Neural crest cell (in vitro differentiated cells): ENCODE data around the gene EVI5. TPM values are rescaled to one million over a fixed set of nuclear protein-coding genes. Genes with fewer than 3 reads are reported as not detected.
A peak's percentile ranks its signal among the peaks of the same experiment; 100 is the strongest.

Experiments
- DNase-seq: peaks from one replicate; pipeline ENCODE4 v3.0.0; 2021; ENCODE audit warnings: low read depth, mixed read lengths, low spot score
- H3K27ac Mint-ChIP-seq: one replicate; pipeline ENCODE4 v1.8.0; 2021; ENCODE audit warnings: mild to moderate bottlenecking, mixed read lengths; ENCODE audit not compliant: unreplicated experiment
- H3K27me3 Mint-ChIP-seq: 2 replicates; pipeline ENCODE4 v1.8.0; 2021; ENCODE audit warnings: low read depth, mild to moderate bottlenecking, mixed read lengths
- H3K36me3 Mint-ChIP-seq: 2 replicates; pipeline ENCODE4 v1.8.0; 2021; ENCODE audit warnings: low read depth, mild to moderate bottlenecking, mixed read lengths
- H3K4me1 Mint-ChIP-seq: 2 replicates; pipeline ENCODE4 v1.8.0; 2021; ENCODE audit warnings: mixed read lengths
- H3K4me3 Mint-ChIP-seq: one replicate; pipeline ENCODE4 v1.8.0; 2021; ENCODE audit warnings: mild to moderate bottlenecking, mixed read lengths
- H3K9me3 Mint-ChIP-seq: 2 replicates; pipeline ENCODE4 v1.8.0; 2021; ENCODE audit warnings: mixed read lengths
- total RNA-seq: library from RNA; stranded (reverse); gene quantifications from 2 replicates; pipeline ENCODE4 v1.2.1, GENCODE V29; 2021
- TF ChIP-seq, protein P1 (sequence below): fragments of 200-600 bp; sonication (generic); conservative IDR thresholded peaks from 2 replicates; pipeline ENCODE4 v1.5.0; 2021; ENCODE audit warnings: antibody characterized with exemption, mild to moderate bottlenecking

EVI5 gene
- total RNA-seq, 1 donor from 2014 or later: 24.7 TPM

DNA sequence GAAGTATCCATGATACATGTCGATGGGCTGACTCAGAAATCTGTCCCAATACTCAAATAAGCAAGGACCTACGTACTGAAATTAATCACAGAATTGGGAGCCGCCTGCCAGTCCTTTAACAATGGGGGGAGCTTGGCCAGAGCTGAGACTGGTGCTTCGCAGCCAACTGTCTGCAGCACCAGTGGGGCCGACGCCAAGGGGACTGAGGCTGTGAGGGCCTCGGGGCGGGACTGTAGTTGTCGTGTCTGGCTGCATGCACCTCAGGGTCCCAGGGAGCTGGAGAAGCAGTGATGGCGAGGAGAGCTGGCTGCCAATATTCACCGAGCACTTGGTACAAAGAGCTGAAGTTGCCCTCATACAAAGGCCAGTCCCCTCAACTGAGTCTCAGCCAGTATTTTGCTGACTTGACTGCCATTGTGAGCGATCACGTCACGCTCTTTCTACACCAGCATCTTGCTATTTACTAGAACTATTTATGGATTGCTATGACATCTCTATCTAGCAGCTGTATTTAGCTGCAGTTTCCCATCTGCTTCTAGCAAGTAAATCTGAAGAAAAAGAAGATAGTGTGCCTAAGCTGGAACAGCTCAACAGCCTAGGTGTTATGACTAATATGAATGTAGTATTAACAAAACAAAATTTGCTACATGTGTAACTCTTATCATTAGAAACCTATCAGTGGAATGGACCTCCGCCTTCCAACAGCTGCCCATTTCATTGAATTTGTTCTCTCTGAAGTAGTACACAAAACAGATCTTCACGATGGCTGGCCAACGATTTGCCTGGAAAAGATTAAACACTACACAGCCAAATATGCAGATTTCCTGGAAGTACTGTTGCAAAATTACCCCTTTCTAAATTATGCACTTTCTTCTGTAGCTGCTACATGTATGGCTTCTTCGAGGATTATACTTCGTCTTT is 29.1 kb downstream of the EVI5 start:
- TF ChIP-seq, protein P1, sequence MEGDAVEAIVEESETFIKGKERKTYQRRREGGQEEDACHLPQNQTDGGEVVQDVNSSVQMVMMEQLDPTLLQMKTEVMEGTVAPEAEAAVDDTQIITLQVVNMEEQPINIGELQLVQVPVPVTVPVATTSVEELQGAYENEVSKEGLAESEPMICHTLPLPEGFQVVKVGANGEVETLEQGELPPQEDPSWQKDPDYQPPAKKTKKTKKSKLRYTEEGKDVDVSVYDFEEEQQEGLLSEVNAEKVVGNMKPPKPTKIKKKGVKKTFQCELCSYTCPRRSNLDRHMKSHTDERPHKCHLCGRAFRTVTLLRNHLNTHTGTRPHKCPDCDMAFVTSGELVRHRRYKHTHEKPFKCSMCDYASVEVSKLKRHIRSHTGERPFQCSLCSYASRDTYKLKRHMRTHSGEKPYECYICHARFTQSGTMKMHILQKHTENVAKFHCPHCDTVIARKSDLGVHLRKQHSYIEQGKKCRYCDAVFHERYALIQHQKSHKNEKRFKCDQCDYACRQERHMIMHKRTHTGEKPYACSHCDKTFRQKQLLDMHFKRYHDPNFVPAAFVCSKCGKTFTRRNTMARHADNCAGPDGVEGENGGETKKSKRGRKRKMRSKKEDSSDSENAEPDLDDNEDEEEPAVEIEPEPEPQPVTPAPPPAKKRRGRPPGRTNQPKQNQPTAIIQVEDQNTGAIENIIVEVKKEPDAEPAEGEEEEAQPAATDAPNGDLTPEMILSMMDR: no peak
- H3K4me3 Mint-ChIP-seq: no peak overlapping the region
- H3K36me3 Mint-ChIP-seq: no peaks in the 10 kb centered on the region
- DNase-seq: no peak
- no peaks in the 10 kb centered on the region for H3K27me3 Mint-ChIP-seq
- H3K4me1 Mint-ChIP-seq: peaks cover 17% of the 10 kb centered on the region
- no peaks in the 10 kb centered on the region for H3K9me3 Mint-ChIP-seq
- no peak overlapping the region for H3K27ac Mint-ChIP-seq

- Mint-ChIP-seq H3K4me1 (peaks cover 17% of the 10 kb centered on the region), H3K27me3 (no peaks in the 10 kb centered on the region)
These were observed 30.2 kb downstream of the EVI5 start for GRCh38 chr1:92754719-92755050.

DNA sequence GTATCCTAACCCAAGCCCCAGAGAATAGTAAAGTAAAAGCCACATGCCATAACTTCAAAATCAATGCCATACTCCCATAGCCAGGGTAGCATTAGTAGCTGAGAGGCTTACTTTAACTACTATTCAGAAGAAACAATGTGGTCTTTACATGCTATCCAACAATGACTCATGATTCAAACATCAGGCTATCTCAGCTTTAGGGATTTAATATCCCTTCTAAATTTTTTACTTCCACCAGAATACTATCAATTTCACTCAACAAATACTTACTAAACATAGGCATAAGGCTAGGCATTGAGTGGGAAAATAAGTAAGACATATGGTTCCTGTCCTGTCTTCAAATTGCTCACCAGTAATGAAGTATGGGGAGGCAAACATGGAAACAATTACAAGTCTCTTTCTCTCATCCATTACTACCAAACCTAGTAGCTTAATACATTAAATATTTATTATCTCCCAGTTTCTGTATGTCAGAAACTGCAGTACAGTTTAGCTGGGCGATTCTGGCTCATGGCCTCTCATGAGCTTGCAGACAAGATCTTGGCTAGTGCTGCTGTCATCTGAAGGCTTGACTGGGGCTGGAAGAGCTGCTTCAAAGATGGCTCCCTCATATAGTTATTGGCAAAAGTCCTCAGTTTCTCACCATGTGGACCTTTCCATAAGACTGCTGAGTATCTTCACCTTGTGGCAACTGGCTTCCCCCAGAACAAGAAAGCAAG is 30.7 kb downstream of the EVI5 start:
- no peak for DNase-seq
- H3K27ac Mint-ChIP-seq: peak overlapping the region; percentile 17
- no peaks in the 10 kb centered on the region for H3K9me3 Mint-ChIP-seq
- H3K4me3 Mint-ChIP-seq: no peak overlapping the region
- H3K4me1 Mint-ChIP-seq: peaks cover 17% of the 10 kb centered on the region
- no peaks in the 10 kb centered on the region for H3K36me3 Mint-ChIP-seq
- H3K27me3 Mint-ChIP-seq: no peaks in the 10 kb centered on the region
- TF ChIP-seq, protein P1: no peak

More at GRCh38 chr1:92754719-92755050, 30.2 kb downstream of the EVI5 start:
- no peak for DNase-seq
- Mint-ChIP-seq H3K36me3 (no peaks in the 10 kb centered on the region), H3K4me3 (no peak overlapping the region), H3K9me3 (no peaks in the 10 kb centered on the region), H3K27ac (peak overlapping the region; percentile 17)
- TF ChIP-seq, protein P1: no peak

DNA sequence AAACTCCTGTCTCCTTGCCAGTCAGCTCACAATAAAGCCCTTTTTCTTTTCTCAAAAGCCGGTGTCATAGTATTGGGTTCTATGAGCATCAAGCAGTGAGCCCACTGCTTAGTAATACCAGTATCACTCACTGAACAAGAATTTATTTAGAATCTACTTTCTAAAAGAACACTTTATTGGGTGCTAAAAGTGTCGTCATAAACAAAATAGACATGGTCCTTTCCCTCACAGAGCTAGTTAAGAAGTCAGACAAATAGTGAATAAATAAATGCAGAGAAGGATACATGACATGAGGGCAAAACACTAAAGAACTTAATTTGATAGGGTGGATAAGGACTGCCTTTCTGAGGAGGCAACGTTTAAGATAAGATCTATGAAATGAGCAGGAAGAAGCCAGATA is 32.2 kb downstream of the EVI5 start:
- H3K4me3 Mint-ChIP-seq: no peak overlapping the region
- H3K27ac Mint-ChIP-seq: no peak overlapping the region
- no peak for DNase-seq
- H3K4me1 Mint-ChIP-seq: peaks cover 16% of the 10 kb centered on the region
- H3K27me3 Mint-ChIP-seq: no peaks in the 10 kb centered on the region
- peaks cover 2% of the 10 kb centered on the region for H3K36me3 Mint-ChIP-seq
- H3K9me3 Mint-ChIP-seq: no peaks in the 10 kb centered on the region
- TF ChIP-seq, protein P1: no peak

- TF ChIP-seq, protein P1: peak; percentile 68
- Mint-ChIP-seq H3K4me1 (peaks cover 16% of the 10 kb centered on the region), H3K9me3 (no peaks in the 10 kb centered on the region), H3K27ac (no peak overlapping the region), H3K27me3 (no peaks in the 10 kb centered on the region), H3K4me3 (no peak overlapping the region), H3K36me3 (peaks cover 2% of the 10 kb centered on the region)
- no peak for DNase-seq
These were observed 35.8 kb downstream of the EVI5 start for GRCh38 chr1:92749024-92749634.
